MCF 10A (cell line): Measurements from ENCODE around the gene SH2D1B. TPM values are rescaled to one million over a fixed set of nuclear protein-coding genes. Genes with fewer than 3 reads are reported as not detected.

Experiments used
- BruUV-seq: library from RNA; stranded (reverse); fragments of 400-500 nt; replicated peaks from 2 replicates; lab custom pipeline; 2021; lab: Mats Ljungman, UMichigan
- CTCF ChIA-PET: fragments of 300-600 bp; sonication (Branson Sonifier 250); formaldehyde crosslinking; extraction: SDS; loops from one replicate; lab custom pipeline; 2021; ENCODE audit warnings: antibody characterized with exemption, inconsistent platforms; lab: Yijun Ruan, JAX
- POLR2A ChIA-PET: fragments of 300-600, 350-650 bp; sonication (Branson Sonifier 250); formaldehyde crosslinking; extraction: SDS; loops from one replicate; lab custom pipeline; 2020; ENCODE audit warnings: antibody characterized with exemption, inconsistent platforms; lab: Yijun Ruan, JAX
- DNase-seq: peaks from one replicate; pipeline ENCODE4 v3.0.0-alpha.2; 2018; ENCODE audit not compliant: unreplicated experiment
- H3K27ac Mint-ChIP-seq: one replicate; pipeline ENCODE4 v1.8.0; 2022; ENCODE audit warnings: mild to moderate bottlenecking, low read depth, mixed read lengths; ENCODE audit not compliant: unreplicated experiment
- H3K27me3 Mint-ChIP-seq: one replicate; pipeline ENCODE4 v1.8.0; 2022; ENCODE audit warnings: mixed read lengths; ENCODE audit not compliant: insufficient read depth, unreplicated experiment
- H3K36me3 Mint-ChIP-seq: one replicate; pipeline ENCODE4 v1.8.0; 2022; ENCODE audit warnings: mild to moderate bottlenecking, moderate library complexity, mixed read lengths; ENCODE audit not compliant: insufficient read depth, unreplicated experiment
- H3K4me1 Mint-ChIP-seq: one replicate; pipeline ENCODE4 v1.8.0; 2022; ENCODE audit warnings: mixed read lengths; ENCODE audit not compliant: insufficient read depth, unreplicated experiment
- H3K4me3 Mint-ChIP-seq: one replicate; pipeline ENCODE4 v1.8.0; 2022; ENCODE audit warnings: mild to moderate bottlenecking, moderate library complexity, mixed read lengths; ENCODE audit not compliant: unreplicated experiment
- H3K9me3 Mint-ChIP-seq: one replicate; pipeline ENCODE4 v1.8.0; 2022; ENCODE audit warnings: mixed read lengths; ENCODE audit not compliant: unreplicated experiment
- CTCF ChIP-seq: fragments of 200-600 bp; IDR thresholded peaks from one replicate; pipeline ENCODE4 v1.8.0; 2022; ENCODE audit warnings: antibody characterized with exemption, mild to moderate bottlenecking; ENCODE audit not compliant: unreplicated experiment
- intact Hi-C: fragments of 100-400 bp; cut with micrococcal nuclease; formaldehyde crosslinking; loops from 2 replicates; pipeline ENCODE4 v1.14.1; 2022
- total RNA-seq: library from RNA; stranded (reverse); gene quantifications from 2 replicates; pipeline ENCODE4 v1.2.3, GENCODE V29; 2022

The SH2D1B gene
- total RNA-seq, 1 experiment from 2014 or later = not detected

- Mint-ChIP-seq H3K4me1 (peaks cover 55% of the 10 kb centered on the region), H3K27ac (peak overlapping the region; percentile 83), H3K4me3 (peak overlapping the region; percentile 43), H3K27me3 (no peaks in the 10 kb centered on the region), H3K9me3 (no peaks in the 10 kb centered on the region), H3K36me3 (no peaks in the 10 kb centered on the region)
- DNase-seq = peak; percentile 89
- BruUV-seq = TSS peak; percentile 75
- intact Hi-C loops = loop anchor here (5.0 kb wide), 1 partner anchor 247 kb away; no protein-coding TSS in a partner anchor
- TF ChIP-seq CTCF = no peak
- ChIA-PET POLR2A (interaction anchor here (0.6 to 2.7 kb wide), 11 partner anchors 9 to 999 kb away, joined by 3 to 23 read pairs (median 4); partner anchors contain the start of genes C1orf226 and NOS1AP), CTCF (interaction anchor here (0.6 to 8.0 kb wide), 29 partner anchors 8 to 597 kb away, joined by 3 to 171 read pairs (median 5); partner anchors contain the start of genes C1orf226 and SPATA46)
These were observed 22.7 kb downstream of the SH2D1B start for GRCh38 chr1:162389021-162389818.

- ChIA-PET CTCF (interaction anchor here (0.6 to 8.0 kb wide), 18 partner anchors 8 to 596 kb away, joined by 3 to 171 read pairs (median 10); partner anchors contain the start of genes C1orf226 and SPATA46), POLR2A (interaction anchor here (0.6 to 2.7 kb wide), 8 partner anchors 8 to 999 kb away, joined by 3 to 23 read pairs (median 4); partner anchors contain the start of genes C1orf226 and NOS1AP)
- BruUV-seq = no TSS peak
- no peaks in the 10 kb centered on the region for H3K9me3 Mint-ChIP-seq
- H3K36me3 Mint-ChIP-seq = no peaks in the 10 kb centered on the region
- DNase-seq = peak; percentile 55
- peak overlapping the region; percentile 83 for H3K27ac Mint-ChIP-seq
- no peaks in the 10 kb centered on the region for H3K27me3 Mint-ChIP-seq
- no peak for TF ChIP-seq CTCF
- peak overlapping the region; percentile 43 for H3K4me3 Mint-ChIP-seq
- peaks cover 61% of the 10 kb centered on the region for H3K4me1 Mint-ChIP-seq
- intact Hi-C loops = loop anchor here (5.0 kb wide), 1 partner anchor 246 kb away; no protein-coding TSS in a partner anchor
These were observed 23.3 kb downstream of the SH2D1B start for GRCh38 chr1:162388615-162389014.

- BruUV-seq = no TSS peak
- ChIA-PET POLR2A (interaction anchor here (1.1 to 2.7 kb wide), 6 partner anchors 8 to 318 kb away, joined by 3 to 23 read pairs (median 4); partner anchors contain the start of genes C1orf226 and NOS1AP), CTCF (interaction anchor here (0.7 to 8.0 kb wide), 10 partner anchors 7 to 596 kb away, joined by 3 to 171 read pairs (median 30); partner anchors contain the start of genes C1orf226 and SPATA46)
- Mint-ChIP-seq H3K27ac (peak overlapping the region; percentile 83), H3K4me3 (no peak overlapping the region), H3K9me3 (no peaks in the 10 kb centered on the region), H3K27me3 (no peaks in the 10 kb centered on the region), H3K36me3 (no peaks in the 10 kb centered on the region), H3K4me1 (peaks cover 63% of the 10 kb centered on the region)
- intact Hi-C loops = loop anchor here (5.0 kb wide), 1 partner anchor 246 kb away; no protein-coding TSS in a partner anchor
- no peak for TF ChIP-seq CTCF
- DNase-seq = no peak
These were observed 23.8 kb downstream of the SH2D1B start for GRCh38 chr1:162388083-162388594.
